ENCODE data around the gene SCN1B.

Gene SCN1B

GRCh38 chr19:35075202-35076025, 45.1 kb downstream of the SCN1B start:
- H3K4me3 ChIP-seq (ENCODE audit: low read length), result no peak overlapping the region
- TF ChIP-seq CTCF (conservative IDR thresholded peaks at IDR 0.05; ENCODE audit: low read length), result no peak

GRCh38 chr19:35076026-35076370, 45.7 kb downstream of the SCN1B start:
- no peak for DNase-seq (ENCODE audit: low read depth)
- H3K4me3 ChIP-seq (ENCODE audit: low read length), result no peak overlapping the region
- TF ChIP-seq CTCF (conservative IDR thresholded peaks at IDR 0.05; ENCODE audit: low read length), result no peak

More at GRCh38 chr19:35075202-35076025, 45.1 kb downstream of the SCN1B start:
- no peak for DNase-seq (ENCODE audit: low read depth)

GRCh38 chr19:35076657-35077056, 46.4 kb downstream of the SCN1B start:
- no peak overlapping the region for H3K4me3 ChIP-seq (ENCODE audit: low read length)
- no peak for DNase-seq (ENCODE audit: low read depth)
- TF ChIP-seq CTCF (conservative IDR thresholded peaks at IDR 0.05; ENCODE audit: low read length), result no peak

GRCh38 chr19:35077411-35078223, 47.3 kb downstream of the SCN1B start:
- TF ChIP-seq CTCF (conservative IDR thresholded peaks at IDR 0.05; ENCODE audit: low read length), result no peak
- no peak for DNase-seq (ENCODE audit: low read depth)
- no peak overlapping the region for H3K4me3 ChIP-seq (ENCODE audit: low read length)

GRCh38 chr19:35079826-35080225, 49.6 kb downstream of the SCN1B start:
- no peak overlapping the region for H3K4me3 ChIP-seq (ENCODE audit: low read length)
- DNase-seq (ENCODE audit: low read depth), result no peak
- no peak for TF ChIP-seq CTCF (conservative IDR thresholded peaks at IDR 0.05; ENCODE audit: low read length)

GRCh38 chr19:35080613-35081170, 50.4 kb downstream of the SCN1B start:
- no peak for TF ChIP-seq CTCF (conservative IDR thresholded peaks at IDR 0.05; ENCODE audit: low read length)
- no peak overlapping the region for H3K4me3 ChIP-seq (ENCODE audit: low read length)
- no peak for DNase-seq (ENCODE audit: low read depth)

Data from AG10803 (cell line).